Measurements from ENCODE around the gene ZNF804A. TPM values are rescaled to one million over a fixed set of nuclear protein-coding genes. Genes with fewer than 3 reads are reported as not detected.

The ZNF804A gene
- total RNA-seq, 1 donor from 2014 or later, result 23.1 TPM

DNA sequence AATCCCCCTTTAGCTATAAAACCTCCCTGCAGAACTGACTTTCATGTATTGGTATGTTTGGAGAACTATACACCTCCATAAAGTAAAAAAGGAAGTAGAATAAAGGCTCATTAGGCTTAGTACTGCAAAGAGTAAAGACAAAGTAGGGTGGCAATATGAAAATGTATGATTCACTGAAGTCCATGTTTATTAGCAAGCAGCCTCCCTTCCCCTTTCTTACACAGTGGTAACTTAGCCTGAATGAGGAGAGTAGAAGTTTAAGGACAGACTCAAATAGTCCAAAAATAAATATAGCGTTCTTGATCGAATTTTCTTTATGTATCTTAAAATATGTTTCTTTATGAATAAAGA, 1.5 kb downstream of the ZNF804A start:
- DNase-seq, result no peak
- Mint-ChIP-seq H3K4me3 (ENCODE audit: unreplicated experiment) (peak overlapping the region; percentile 92), H3K27me3 (ENCODE audit: unreplicated experiment) (peaks cover 12% of the 10 kb centered on the region), H3K27ac (ENCODE audit: unreplicated experiment) (peak overlapping the region; percentile 93), H3K9me3 (ENCODE audit: unreplicated experiment) (peaks cover 20% of the 10 kb centered on the region), H3K4me1 (ENCODE audit: low read depth, unreplicated experiment) (peaks cover 6% of the 10 kb centered on the region), H3K36me3 (ENCODE audit: unreplicated experiment) (no peaks in the 10 kb centered on the region)
- no peak for TF ChIP-seq CTCF (IDR thresholded peaks at IDR 0.05; ENCODE audit: partially characterized antibody, unreplicated experiment)

DNA sequence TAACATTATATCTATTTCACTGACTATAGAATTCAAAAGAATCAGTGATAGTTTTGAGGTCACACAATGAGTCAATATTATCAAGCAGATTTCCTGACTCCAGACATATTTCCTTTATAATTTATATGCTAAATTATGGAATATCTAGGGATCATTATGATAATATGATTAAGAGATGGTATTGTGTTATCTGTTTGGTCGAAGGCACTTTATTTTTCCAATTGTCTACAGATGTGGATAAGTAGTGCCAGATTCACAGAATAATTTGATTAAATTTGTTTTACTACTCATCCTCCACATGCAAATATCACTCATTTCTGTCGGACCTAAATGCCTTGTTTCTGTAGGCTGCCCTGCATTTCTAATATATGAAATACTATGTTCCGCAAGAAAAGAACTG, 4.4 kb downstream of the ZNF804A start:
- Mint-ChIP-seq H3K4me3 (ENCODE audit: unreplicated experiment) (no peak overlapping the region), H3K9me3 (ENCODE audit: unreplicated experiment) (peaks cover 9% of the 10 kb centered on the region), H3K27me3 (ENCODE audit: unreplicated experiment) (peaks cover 4% of the 10 kb centered on the region), H3K36me3 (ENCODE audit: unreplicated experiment) (no peaks in the 10 kb centered on the region), H3K4me1 (ENCODE audit: low read depth, unreplicated experiment) (no peaks in the 10 kb centered on the region), H3K27ac (ENCODE audit: unreplicated experiment) (no peak overlapping the region)
- no peak for TF ChIP-seq CTCF (IDR thresholded peaks at IDR 0.05; ENCODE audit: partially characterized antibody, unreplicated experiment)
- DNase-seq, result no peak

DNA sequence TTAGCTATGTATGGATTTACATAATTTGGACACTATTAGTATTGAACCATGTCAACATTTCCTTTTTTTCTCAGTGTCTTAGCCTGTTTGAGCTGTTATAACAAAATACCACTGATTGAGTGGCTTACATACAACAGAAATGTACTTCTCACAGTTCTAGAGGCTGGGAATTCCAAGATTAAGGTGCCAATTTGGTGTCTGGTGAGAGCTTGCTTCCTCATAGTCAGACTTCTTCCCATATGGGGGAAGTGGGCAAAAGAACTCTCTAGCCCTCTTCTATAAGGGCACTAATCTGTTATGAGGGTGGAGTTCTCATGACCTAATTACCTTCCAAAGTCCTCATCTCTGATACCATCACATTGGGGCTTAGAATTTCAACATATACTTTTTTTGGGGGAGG, 12.6 kb downstream of the ZNF804A start:
- no peak overlapping the region for H3K27ac Mint-ChIP-seq (ENCODE audit: unreplicated experiment)

GRCh38 chr2:184611361-184612085, 13.2 kb downstream of the ZNF804A start:
- H3K9me3 Mint-ChIP-seq (ENCODE audit: unreplicated experiment), result peaks cover 1% of the 10 kb centered on the region
- no peak for DNase-seq
- H3K36me3 Mint-ChIP-seq (ENCODE audit: unreplicated experiment), result peaks cover 9% of the 10 kb centered on the region
- no peak overlapping the region for H3K27ac Mint-ChIP-seq (ENCODE audit: unreplicated experiment)
- H3K27me3 Mint-ChIP-seq (ENCODE audit: unreplicated experiment), result no peaks in the 10 kb centered on the region
- H3K4me1 Mint-ChIP-seq (ENCODE audit: low read depth, unreplicated experiment), result no peaks in the 10 kb centered on the region
- H3K4me3 Mint-ChIP-seq (ENCODE audit: unreplicated experiment), result no peak overlapping the region
- TF ChIP-seq CTCF (IDR thresholded peaks at IDR 0.05; ENCODE audit: partially characterized antibody, unreplicated experiment), result peak; percentile 79

More for the DNA sequence above, 12.6 kb downstream of the ZNF804A start:
- Mint-ChIP-seq H3K4me1 (ENCODE audit: low read depth, unreplicated experiment) (no peaks in the 10 kb centered on the region), H3K4me3 (ENCODE audit: unreplicated experiment) (no peak overlapping the region), H3K36me3 (ENCODE audit: unreplicated experiment) (peaks cover 9% of the 10 kb centered on the region), H3K27me3 (ENCODE audit: unreplicated experiment) (no peaks in the 10 kb centered on the region), H3K9me3 (ENCODE audit: unreplicated experiment) (peaks cover 1% of the 10 kb centered on the region)
- DNase-seq, result no peak
- no peak for TF ChIP-seq CTCF (IDR thresholded peaks at IDR 0.05; ENCODE audit: partially characterized antibody, unreplicated experiment)

- DNase-seq, result no peak
- Mint-ChIP-seq H3K36me3 (ENCODE audit: unreplicated experiment) (no peaks in the 10 kb centered on the region), H3K9me3 (ENCODE audit: unreplicated experiment) (no peaks in the 10 kb centered on the region), H3K4me3 (ENCODE audit: unreplicated experiment) (no peak overlapping the region), H3K4me1 (ENCODE audit: low read depth, unreplicated experiment) (peaks cover 3% of the 10 kb centered on the region), H3K27ac (ENCODE audit: unreplicated experiment) (no peak overlapping the region), H3K27me3 (ENCODE audit: unreplicated experiment) (no peaks in the 10 kb centered on the region)
- no peak for TF ChIP-seq CTCF (IDR thresholded peaks at IDR 0.05; ENCODE audit: partially characterized antibody, unreplicated experiment)
Observed at GRCh38 chr2:184620367-184620766, 22.0 kb downstream of the ZNF804A start.

Data from glutamatergic neuron (in vitro differentiated cells).